Suppressor macrophage (primary cell): Measurements from ENCODE around the gene PCDH8.

Source experiments
- DNase-seq, 4 experiments: peaks; one replicate each; pipeline ENCODE4 v3.0.0-alpha.2; 2020 to 2022

PCDH8 gene

DNA sequence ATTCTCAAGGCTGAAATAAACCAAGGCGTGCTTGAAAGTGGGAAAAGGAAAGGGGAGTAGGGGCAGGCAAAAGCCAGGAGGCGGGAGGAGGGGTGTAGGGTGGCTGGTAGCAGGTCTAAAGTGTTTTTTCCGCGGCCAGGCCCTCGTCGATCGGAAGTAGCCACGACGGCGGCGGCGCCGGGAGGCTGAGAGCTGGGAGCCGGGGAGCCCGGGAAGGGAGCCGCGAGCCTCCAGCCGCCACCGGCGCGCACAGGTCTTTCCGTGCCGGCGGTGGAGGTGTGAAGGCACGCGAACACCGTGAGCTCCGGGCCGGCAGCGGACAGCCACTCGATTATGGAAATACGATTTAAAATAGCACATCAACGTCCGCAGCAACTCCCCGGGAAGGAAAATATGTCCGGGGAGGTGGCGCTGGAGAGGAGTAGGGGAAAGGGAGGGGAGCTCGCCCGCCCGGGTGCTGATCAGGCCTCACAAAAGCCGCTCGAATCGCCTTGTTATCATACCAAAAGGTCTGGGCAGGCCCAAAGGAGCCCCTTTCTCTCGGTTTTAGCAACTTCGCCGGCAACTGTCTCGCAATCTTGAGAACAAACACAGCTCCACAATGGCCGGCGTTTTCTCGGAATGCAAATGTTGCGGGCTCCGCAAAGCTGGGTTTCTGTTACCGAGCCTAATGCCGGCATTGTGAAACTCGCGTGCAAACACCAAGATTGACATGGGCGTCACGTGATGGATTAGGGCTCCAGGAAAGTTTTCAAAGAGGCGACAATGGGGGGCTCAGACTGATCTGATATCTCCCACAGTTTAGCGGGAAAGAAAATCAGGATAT lies 2.9 kb upstream of the PCDH8 start:
- peak in 2 of 4 experiments; percentile 15 to 22 for DNase-seq

DNA sequence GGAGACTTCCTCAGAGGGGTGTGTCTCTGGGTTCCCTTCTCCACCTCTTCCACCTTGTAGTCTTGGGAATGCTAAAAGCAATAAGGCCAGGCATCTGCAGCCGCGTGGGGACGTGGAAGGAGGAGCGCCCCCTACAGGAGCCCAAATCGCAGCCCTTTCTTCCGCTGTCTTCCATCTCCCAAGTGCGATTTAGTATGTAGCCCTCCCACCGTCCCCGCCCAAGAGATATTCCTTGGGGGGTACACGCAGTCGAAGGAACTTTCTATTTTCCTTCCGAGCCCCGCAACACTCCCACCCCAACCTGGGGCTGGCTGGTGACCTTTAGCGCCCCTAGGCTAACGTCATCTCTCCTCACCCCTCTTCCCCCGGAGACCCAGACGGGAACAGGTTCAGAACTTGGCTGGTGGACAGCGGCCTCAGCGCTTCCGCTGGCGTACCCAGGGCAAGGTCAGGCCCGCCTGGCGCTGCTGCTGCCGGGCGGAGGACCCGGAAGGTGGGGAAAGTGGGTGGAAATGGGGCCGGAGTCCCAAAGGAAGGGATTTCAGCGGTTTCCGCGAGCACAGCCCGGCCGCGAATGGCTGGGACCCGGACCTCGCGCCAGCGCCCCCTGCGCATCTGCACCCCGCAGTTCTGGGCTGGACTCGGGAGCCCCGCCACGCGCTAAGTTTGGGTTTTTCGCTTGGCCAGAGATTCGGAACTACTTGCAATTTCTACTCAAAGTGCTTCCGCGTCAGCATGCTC lies 2.1 kb upstream of the PCDH8 start:
- DNase-seq, result peak; percentile 63 to 83 (median 74)

- DNase-seq, result no peak
These were observed 1.6 kb upstream of the PCDH8 start for GRCh38 chr13:52850072-52850395.

- no peak for DNase-seq
These were observed 1.0 kb upstream of the PCDH8 start for GRCh38 chr13:52849291-52850071.

- no peak for DNase-seq
These were observed 583 bp downstream of the PCDH8 start for GRCh38 chr13:52847682-52848432.

DNA sequence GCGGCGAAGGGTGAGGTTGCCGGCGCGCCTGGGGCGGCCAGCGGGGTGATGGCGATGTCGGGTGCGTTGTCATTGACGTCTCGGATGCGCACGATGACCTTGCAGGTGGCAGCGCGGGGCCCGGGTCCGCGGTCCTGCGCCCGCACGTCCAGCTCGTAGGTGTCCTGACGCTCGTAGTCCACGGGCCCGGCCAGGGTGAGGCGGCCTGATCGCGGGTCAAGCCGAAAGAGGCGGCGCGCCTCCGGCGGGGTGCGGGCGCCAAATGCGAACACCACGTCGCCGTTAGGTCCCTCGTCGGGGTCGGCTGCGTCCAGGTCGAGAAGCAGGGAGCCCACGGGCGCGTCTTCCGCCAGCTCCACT lies 1.1 kb downstream of the PCDH8 start:
- no peak for DNase-seq

- DNase-seq, result peak; percentile 51 to 79 (median 63)
These were observed 1.7 kb downstream of the PCDH8 start for GRCh38 chr13:52846567-52847321.

- DNase-seq, result peak; percentile 20 to 61 (median 36)
These were observed 2.5 kb downstream of the PCDH8 start for GRCh38 chr13:52845766-52846566.

- DNase-seq, result peak in 2 of 4 experiments; percentile 7 to 23
These were observed 3.1 kb downstream of the PCDH8 start for GRCh38 chr13:52845334-52845761.

DNA sequence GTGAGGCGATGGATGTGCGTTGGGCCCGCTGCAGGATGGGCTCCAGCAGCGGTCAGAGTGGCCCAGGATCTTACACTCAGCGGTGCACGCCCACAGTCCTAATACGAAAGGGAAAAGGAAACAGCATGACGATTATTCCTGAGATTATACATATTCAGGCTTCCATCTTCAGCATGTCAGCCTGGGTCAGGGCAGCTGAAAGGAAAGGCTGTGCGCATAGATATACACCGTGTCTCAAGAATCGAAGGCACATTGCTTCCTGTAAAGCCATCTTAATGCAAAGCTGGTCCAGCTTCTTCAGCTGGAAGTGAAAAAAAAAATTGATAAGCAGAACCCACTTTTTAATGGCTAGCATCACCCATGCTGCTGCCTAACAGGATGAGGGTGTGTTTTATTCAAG lies 3.6 kb downstream of the PCDH8 start:
- no peak for DNase-seq

DNA sequence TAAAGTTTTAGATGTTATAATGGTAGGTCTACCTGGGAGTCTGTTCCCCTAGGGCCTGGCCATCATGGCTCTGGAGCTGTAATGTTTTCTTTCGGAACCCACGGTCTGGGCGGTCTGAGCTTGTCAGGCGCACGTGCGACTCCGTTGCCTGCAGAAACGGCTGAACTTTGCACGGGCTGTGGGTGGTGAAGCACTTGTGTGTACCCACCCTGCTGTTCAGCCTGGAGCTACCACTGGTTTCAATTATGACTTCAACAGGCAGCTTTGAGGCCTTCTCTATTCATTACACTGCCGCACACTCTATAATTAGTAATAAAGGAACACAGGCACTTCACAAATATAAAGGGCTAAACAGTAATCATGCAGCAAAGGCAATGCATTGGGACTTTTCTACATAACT lies 6.0 kb downstream of the PCDH8 start:
- DNase-seq, result no peak

GRCh38 chr13:52840066-52840465 lies 8.4 kb downstream of the PCDH8 start:
- DNase-seq, result no peak

GRCh38 chr13:52838433-52839107 lies 9.9 kb downstream of the PCDH8 start:
- no peak for DNase-seq

DNA sequence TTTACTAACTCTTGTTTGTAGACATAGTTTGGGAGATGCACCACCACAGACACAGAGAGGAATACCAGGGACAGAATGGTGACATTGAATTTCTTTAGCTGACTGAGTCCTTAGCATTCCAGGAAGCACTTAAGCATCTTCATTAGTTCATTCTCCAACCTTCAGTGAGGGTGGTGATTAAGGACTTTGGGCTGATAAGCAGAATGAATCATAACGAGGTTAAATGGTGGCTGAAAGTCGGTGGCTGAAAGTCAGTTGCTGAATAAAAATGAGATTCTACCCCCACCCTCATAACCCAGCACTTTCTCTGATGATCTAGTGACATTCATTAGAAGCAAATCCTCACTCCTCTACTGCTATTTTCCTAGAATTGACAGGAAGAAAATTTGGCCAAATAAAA lies 10.6 kb downstream of the PCDH8 start:
- no peak for DNase-seq

- no peak for DNase-seq
These were observed 13.2 kb downstream of the PCDH8 start for GRCh38 chr13:52835071-52835839.

DNA sequence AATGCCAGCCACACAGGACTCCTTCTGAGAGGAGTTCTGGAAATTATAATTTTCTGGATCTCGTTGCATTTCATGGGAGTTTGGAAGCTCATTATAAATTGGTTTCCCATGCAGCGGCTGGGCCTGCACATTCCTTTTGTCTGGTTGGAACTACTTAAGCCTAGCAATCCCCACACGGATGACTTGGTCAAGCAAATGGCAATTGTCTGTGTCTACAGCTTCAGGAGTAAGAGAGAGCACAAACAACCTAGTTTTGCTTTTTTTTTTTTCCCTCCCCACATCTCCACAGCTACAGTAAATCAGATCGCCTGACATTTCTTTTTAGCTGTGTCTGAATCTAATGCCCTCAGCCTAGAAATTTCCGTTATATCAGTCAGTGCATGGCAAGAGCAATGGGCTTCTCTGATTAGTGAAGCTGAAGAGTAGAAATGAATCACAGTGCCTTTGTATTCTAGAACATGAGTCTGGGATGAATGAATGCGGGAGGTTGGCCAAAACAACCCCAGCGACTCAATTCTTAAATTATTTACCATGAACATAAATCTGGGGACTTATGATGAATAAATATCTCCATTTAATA lies 15.1 kb downstream of the PCDH8 start:
- no peak for DNase-seq

DNA sequence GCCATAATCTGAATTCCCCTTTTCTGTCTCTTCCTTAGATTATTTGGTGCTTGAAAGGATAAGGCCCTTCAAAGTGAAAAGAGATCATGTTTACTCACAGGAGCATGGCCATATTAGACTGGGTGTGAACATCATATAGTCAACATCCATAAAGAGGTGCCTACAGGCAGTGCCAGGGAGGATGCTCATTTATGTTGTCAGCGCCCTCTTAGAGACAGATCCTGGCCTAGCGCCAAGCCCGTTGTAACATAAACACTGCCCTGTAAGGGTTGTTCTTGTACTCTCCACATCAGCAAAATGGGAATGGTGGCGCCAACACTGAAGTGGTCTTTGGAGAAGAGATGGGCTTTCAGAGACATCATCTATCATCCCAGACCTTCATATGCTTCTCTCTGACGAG lies 16.1 kb downstream of the PCDH8 start:
- no peak for DNase-seq

DNA sequence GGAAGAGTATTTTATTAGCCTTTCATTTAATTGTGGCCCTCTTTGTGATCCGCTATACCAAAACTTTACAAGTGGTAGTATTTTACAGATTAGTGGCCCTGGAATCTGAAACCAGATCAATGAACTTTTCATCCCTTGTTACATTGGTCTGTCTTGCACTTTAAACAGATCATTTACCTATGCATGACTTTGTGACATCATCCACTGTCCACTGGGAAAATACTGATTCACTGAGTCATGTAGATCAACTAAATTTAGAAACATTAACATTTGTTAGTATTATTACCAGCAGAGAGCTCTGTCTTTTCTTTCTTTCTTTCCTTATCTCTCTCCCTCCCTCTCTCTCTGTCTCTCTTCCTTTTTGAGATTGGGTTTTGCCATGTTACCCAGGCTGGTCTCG lies 17.5 kb downstream of the PCDH8 start:
- no peak for DNase-seq

GRCh38 chr13:52827839-52828238 lies 20.6 kb downstream of the PCDH8 start:
- no peak for DNase-seq
